Measurements from ENCODE around the gene ANKRD24. TPM values are rescaled to one million over a fixed set of nuclear protein-coding genes. Genes with fewer than 3 reads are reported as not detected.

ANKRD24 gene
- polyA plus RNA-seq, 1 of the 3 experiments (the other 2 are of a cell fraction), result 0.87 TPM

DNA sequence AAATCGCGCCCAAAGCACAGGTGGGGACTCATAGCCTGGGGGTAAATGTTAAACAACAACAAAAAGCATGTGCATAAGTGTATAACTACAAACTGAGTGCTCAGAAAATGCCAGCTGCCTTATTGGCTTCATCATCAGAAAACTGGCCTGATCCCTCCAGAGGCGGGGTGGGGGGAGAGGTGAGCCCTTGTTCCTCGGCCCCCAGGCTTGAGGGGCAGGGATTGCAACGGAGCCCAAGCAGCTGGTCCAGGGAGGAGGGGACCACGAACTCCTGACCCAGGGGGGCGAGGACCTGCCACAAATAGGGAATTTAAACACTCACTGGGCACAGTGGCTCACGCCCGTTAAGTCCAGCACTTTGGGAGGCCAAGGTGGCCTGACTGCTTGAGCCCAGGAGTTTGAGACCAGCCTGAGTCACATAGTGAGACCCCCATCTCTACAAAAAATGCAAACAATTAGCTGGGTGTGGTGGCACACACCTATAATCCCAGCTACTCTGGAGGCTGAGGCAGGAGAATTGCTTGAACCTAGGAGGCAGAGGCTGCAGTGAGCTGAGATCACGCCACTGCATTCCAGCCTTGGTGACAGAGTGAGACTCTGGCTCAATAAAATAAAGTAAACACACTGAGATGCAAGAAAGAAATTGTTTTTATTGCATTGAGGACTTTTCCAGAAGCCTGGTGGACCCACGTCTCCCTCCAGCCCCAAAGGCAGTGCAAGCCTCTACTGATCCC lies 8.8 kb upstream of the ANKRD24 start:
- peak; percentile 56 for DNase-seq
- Histone ChIP-seq H3K9me3 (no peaks in the 10 kb centered on the region), H3K4me1 (ENCODE audit: control insufficient read depth in 1 of 2, insufficient read depth in 2 of 2, low read depth in 1 of 2, low read length in 1 of 2) (peaks cover 0 to 8% of the 10 kb centered on the region in 2 experiments; a peak in 1 of 4 replicates), H3K36me3 (replicated peaks in 1 of 2; ENCODE audit: control insufficient read depth in 1 of 2, insufficient read depth in 2 of 2, low read length in 1 of 2) (peaks cover 0 to 4% of the 10 kb centered on the region in 2 experiments), H4K20me1 (ENCODE audit: insufficient read depth) (peaks cover 10% of the 10 kb centered on the region; the same call in 1 of the 2 replicates), H3K27ac (ENCODE audit: low read depth in 2 of 2, low read length in 1 of 2) (no peak overlapping the region), H3K9ac (no peak overlapping the region), H2AFZ (ENCODE audit: low read depth) (no peak overlapping the region), H3K79me2 (ENCODE audit: insufficient read depth) (no peaks in the 10 kb centered on the region), H3K4me3 (ENCODE audit: low read depth in 2 of 2, low read length in 1 of 2) (peak overlapping the region; percentile 24 to 44; a peak in 1 of 4 replicates), H3K27me3 (ENCODE audit: insufficient read depth) (peaks cover 9% of the 10 kb centered on the region), H3K4me2 (peak overlapping the region; percentile 68), H3K9me2 (no peaks in the 10 kb centered on the region), H3F3A (replicated peaks; ENCODE audit: insufficient read depth) (no peaks in the 10 kb centered on the region)
- TF ChIP-seq, protein P1, sequence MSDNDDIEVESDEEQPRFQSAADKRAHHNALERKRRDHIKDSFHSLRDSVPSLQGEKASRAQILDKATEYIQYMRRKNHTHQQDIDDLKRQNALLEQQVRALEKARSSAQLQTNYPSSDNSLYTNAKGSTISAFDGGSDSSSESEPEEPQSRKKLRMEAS (IDR thresholded peaks at IDR 0.05; ENCODE audit: low read depth), result no peak
- no peak for TF ChIP-seq SIN3A (IDR thresholded peaks at IDR 0.05; ENCODE audit: borderline replicate concordance, low read depth, low read length)
- no peak for TF ChIP-seq PBX3 (IDR thresholded peaks at IDR 0.05)
- no peak for TF ChIP-seq REST (IDR thresholded peaks at IDR 0.05; ENCODE audit: low read depth, low read length)
- no peak for TF ChIP-seq YY1 (IDR thresholded peaks at IDR 0.05; ENCODE audit: low read depth)
- no peak for TF ChIP-seq TEAD4 (IDR thresholded peaks at IDR 0.05; ENCODE audit: borderline replicate concordance, insufficient read depth)
- TF ChIP-seq TCF12 (IDR thresholded peaks at IDR 0.05), result no peak
- no peak for TF ChIP-seq RAD21 (IDR thresholded peaks at IDR 0.05; ENCODE audit: low read length)
- TF ChIP-seq ELF1 (IDR thresholded peaks at IDR 0.05), result no peak
- no peak for TF ChIP-seq CTCF (IDR thresholded peaks at IDR 0.05)
- no peak for TF ChIP-seq EP300 (IDR thresholded peaks at IDR 0.05; ENCODE audit: borderline replicate concordance in 1 of 2, low read depth in 1 of 2, low read length in 1 of 2)
- no peak for TF ChIP-seq SMC3 (IDR thresholded peaks at IDR 0.05; ENCODE audit: low read depth, low read length)
- TF ChIP-seq TAF1 (IDR thresholded peaks at IDR 0.05; ENCODE audit: borderline replicate concordance, low read depth, low read length), result no peak
- TF ChIP-seq RCOR1 (IDR thresholded peaks at IDR 0.05; ENCODE audit: low read length), result no peak
- no peak for TF ChIP-seq EZH2phosphoT487 (IDR thresholded peaks at IDR 0.05; ENCODE audit: borderline replicate concordance, low read depth)
- TF ChIP-seq USF1 (IDR thresholded peaks at IDR 0.05; ENCODE audit: borderline replicate concordance, low read depth), result no peak
- TF ChIP-seq POLR2AphosphoS5 (IDR thresholded peaks at IDR 0.05; ENCODE audit: low read depth, low read length), result no peak
- TF ChIP-seq, protein P2, sequence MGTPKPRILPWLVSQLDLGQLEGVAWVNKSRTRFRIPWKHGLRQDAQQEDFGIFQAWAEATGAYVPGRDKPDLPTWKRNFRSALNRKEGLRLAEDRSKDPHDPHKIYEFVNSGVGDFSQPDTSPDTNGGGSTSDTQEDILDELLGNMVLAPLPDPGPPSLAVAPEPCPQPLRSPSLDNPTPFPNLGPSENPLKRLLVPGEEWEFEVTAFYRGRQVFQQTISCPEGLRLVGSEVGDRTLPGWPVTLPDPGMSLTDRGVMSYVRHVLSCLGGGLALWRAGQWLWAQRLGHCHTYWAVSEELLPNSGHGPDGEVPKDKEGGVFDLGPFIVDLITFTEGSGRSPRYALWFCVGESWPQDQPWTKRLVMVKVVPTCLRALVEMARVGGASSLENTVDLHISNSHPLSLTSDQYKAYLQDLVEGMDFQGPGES (IDR thresholded peaks at IDR 0.05; ENCODE audit: low read depth, low read length), result no peak
- no peak for TF ChIP-seq ZBTB33 (IDR thresholded peaks at IDR 0.05; ENCODE audit: borderline replicate concordance, low read depth)
- ChIA-PET CTCF (interaction anchor here (0.7 to 1.5 kb wide), 4 partner anchors 9 to 59 kb away, joined by 3 to 5 read pairs (median 4); no protein-coding TSS in a partner anchor), POLR2A (no interaction called here)
- WGBS (ENCODE audit: low lambda C conversion rate), result 48% methylated on average over 10 of the region's 11 CpGs

All from SK-N-SH (cell line).